ENCODE results near the gene NETO1. TPM values are rescaled to one million over a fixed set of nuclear protein-coding genes. Genes with fewer than 3 reads are reported as not detected.

The NETO1 gene
- total RNA-seq, result not detected

GRCh38 chr18:72867746-72868584, at the start of gene NETO1:
Gene NETO1, minus strand, starts transcription at chr18:72867987. Its CDS starts 696 bp downstream, at chr18:72867291.
- Histone ChIP-seq H3K4me3 (ENCODE audit: low read length in 3 of 3) (no peak within 1 kb of the TSS), H3K27me3 (ENCODE audit: control insufficient read depth in 3 of 3, insufficient read depth in 3 of 3, low read length in 3 of 3) (peaks cover 15 to 39% (median 27%) of the 10 kb centered on the region in 3 donors), H3K27ac (ENCODE audit: low read depth, low read length) (no peak within 1 kb of the TSS), H3K9ac (ENCODE audit: low read depth in 1 of 3, low read length in 3 of 3) (no peak within 1 kb of the TSS), H3K9me3 (ENCODE audit: control insufficient read depth in 3 of 3, low read length in 3 of 3) (peaks cover 0 to 3% (median 2%) of the 10 kb centered on the region in 3 donors), H3K4me1 (ENCODE audit: control insufficient read depth in 3 of 3, insufficient read depth in 3 of 3, low read length in 3 of 3) (no peaks in the 10 kb centered on the region), H3K36me3 (ENCODE audit: control insufficient read depth in 3 of 3, insufficient read depth in 3 of 3, low read length in 3 of 3) (no peaks in the 10 kb centered on the region)

- Histone ChIP-seq H3K9ac (ENCODE audit: low read depth in 1 of 3, low read length in 3 of 3) (no peak overlapping the region), H3K4me3 (ENCODE audit: low read length in 3 of 3) (no peak overlapping the region), H3K4me1 (ENCODE audit: control insufficient read depth in 3 of 3, insufficient read depth in 3 of 3, low read length in 3 of 3) (no peaks in the 10 kb centered on the region), H3K9me3 (ENCODE audit: control insufficient read depth in 3 of 3, low read length in 3 of 3) (no peaks in the 10 kb centered on the region), H3K27ac (ENCODE audit: low read depth, low read length) (no peak overlapping the region), H3K27me3 (ENCODE audit: control insufficient read depth in 3 of 3, insufficient read depth in 3 of 3, low read length in 3 of 3) (no peaks in the 10 kb centered on the region), H3K36me3 (ENCODE audit: control insufficient read depth in 3 of 3, insufficient read depth in 3 of 3, low read length in 3 of 3) (no peaks in the 10 kb centered on the region)
These were observed 42.3 kb upstream of the NETO1 start for GRCh38 chr18:72910045-72910444.

GRCh38 chr18:72908181-72908580, 40.4 kb upstream of the NETO1 start:
- H3K9ac ChIP-seq (ENCODE audit: low read depth in 1 of 3, low read length in 3 of 3), result no peak overlapping the region
- no peaks in the 10 kb centered on the region for H3K27me3 ChIP-seq (ENCODE audit: control insufficient read depth in 3 of 3, insufficient read depth in 3 of 3, low read length in 3 of 3)
- H3K4me1 ChIP-seq (ENCODE audit: control insufficient read depth in 3 of 3, insufficient read depth in 3 of 3, low read length in 3 of 3), result no peaks in the 10 kb centered on the region
- no peaks in the 10 kb centered on the region for H3K36me3 ChIP-seq (ENCODE audit: control insufficient read depth in 3 of 3, insufficient read depth in 3 of 3, low read length in 3 of 3)
- H3K4me3 ChIP-seq (ENCODE audit: low read length in 3 of 3), result no peak overlapping the region
- no peaks in the 10 kb centered on the region for H3K9me3 ChIP-seq (ENCODE audit: control insufficient read depth in 3 of 3, low read length in 3 of 3)
- H3K27ac ChIP-seq (ENCODE audit: low read depth, low read length), result no peak overlapping the region

- H3K36me3 ChIP-seq (ENCODE audit: control insufficient read depth in 3 of 3, insufficient read depth in 3 of 3, low read length in 3 of 3), result no peaks in the 10 kb centered on the region
- H3K27me3 ChIP-seq (ENCODE audit: control insufficient read depth in 3 of 3, insufficient read depth in 3 of 3, low read length in 3 of 3), result no peaks in the 10 kb centered on the region
- no peak overlapping the region for H3K27ac ChIP-seq (ENCODE audit: low read depth, low read length)
- no peaks in the 10 kb centered on the region for H3K4me1 ChIP-seq (ENCODE audit: control insufficient read depth in 3 of 3, insufficient read depth in 3 of 3, low read length in 3 of 3)
- peaks cover 0 to 2% (median 0%) of the 10 kb centered on the region in 3 donors for H3K9me3 ChIP-seq (ENCODE audit: control insufficient read depth in 3 of 3, low read length in 3 of 3)
- H3K4me3 ChIP-seq (ENCODE audit: low read length in 3 of 3), result no peak overlapping the region
- no peak overlapping the region for H3K9ac ChIP-seq (ENCODE audit: low read depth in 1 of 3, low read length in 3 of 3)
These were observed 35.2 kb upstream of the NETO1 start for GRCh38 chr18:72903033-72903432.

GRCh38 chr18:72899338-72899737, 31.6 kb upstream of the NETO1 start:
- no peak overlapping the region for H3K9ac ChIP-seq (ENCODE audit: low read depth in 1 of 3, low read length in 3 of 3)
- H3K4me3 ChIP-seq (ENCODE audit: low read length in 3 of 3), result no peak overlapping the region
- no peaks in the 10 kb centered on the region for H3K27me3 ChIP-seq (ENCODE audit: control insufficient read depth in 3 of 3, insufficient read depth in 3 of 3, low read length in 3 of 3)
- H3K36me3 ChIP-seq (ENCODE audit: control insufficient read depth in 3 of 3, insufficient read depth in 3 of 3, low read length in 3 of 3), result no peaks in the 10 kb centered on the region
- no peaks in the 10 kb centered on the region for H3K4me1 ChIP-seq (ENCODE audit: control insufficient read depth in 3 of 3, insufficient read depth in 3 of 3, low read length in 3 of 3)
- H3K9me3 ChIP-seq (ENCODE audit: control insufficient read depth in 3 of 3, low read length in 3 of 3), result peaks cover 0 to 2% (median 0%) of the 10 kb centered on the region in 3 donors
- H3K27ac ChIP-seq (ENCODE audit: low read depth, low read length), result no peak overlapping the region

GRCh38 chr18:72898870-72899269, 31.1 kb upstream of the NETO1 start:
- H3K27me3 ChIP-seq (ENCODE audit: control insufficient read depth in 3 of 3, insufficient read depth in 3 of 3, low read length in 3 of 3), result no peaks in the 10 kb centered on the region
- H3K27ac ChIP-seq (ENCODE audit: low read depth, low read length), result no peak overlapping the region
- no peak overlapping the region for H3K9ac ChIP-seq (ENCODE audit: low read depth in 1 of 3, low read length in 3 of 3)
- peaks cover 0 to 2% (median 0%) of the 10 kb centered on the region in 3 donors for H3K9me3 ChIP-seq (ENCODE audit: control insufficient read depth in 3 of 3, low read length in 3 of 3)
- no peaks in the 10 kb centered on the region for H3K36me3 ChIP-seq (ENCODE audit: control insufficient read depth in 3 of 3, insufficient read depth in 3 of 3, low read length in 3 of 3)
- H3K4me1 ChIP-seq (ENCODE audit: control insufficient read depth in 3 of 3, insufficient read depth in 3 of 3, low read length in 3 of 3), result no peaks in the 10 kb centered on the region
- no peak overlapping the region for H3K4me3 ChIP-seq (ENCODE audit: low read length in 3 of 3)

GRCh38 chr18:72895548-72895947, 27.8 kb upstream of the NETO1 start:
- Histone ChIP-seq H3K4me3 (ENCODE audit: low read length in 3 of 3) (no peak overlapping the region), H3K27ac (ENCODE audit: low read depth, low read length) (no peak overlapping the region), H3K4me1 (ENCODE audit: control insufficient read depth in 3 of 3, insufficient read depth in 3 of 3, low read length in 3 of 3) (no peaks in the 10 kb centered on the region), H3K36me3 (ENCODE audit: control insufficient read depth in 3 of 3, insufficient read depth in 3 of 3, low read length in 3 of 3) (no peaks in the 10 kb centered on the region), H3K9me3 (ENCODE audit: control insufficient read depth in 3 of 3, low read length in 3 of 3) (no peaks in the 10 kb centered on the region), H3K9ac (ENCODE audit: low read depth in 1 of 3, low read length in 3 of 3) (no peak overlapping the region), H3K27me3 (ENCODE audit: control insufficient read depth in 3 of 3, insufficient read depth in 3 of 3, low read length in 3 of 3) (no peaks in the 10 kb centered on the region)

- Histone ChIP-seq H3K27me3 (ENCODE audit: control insufficient read depth in 3 of 3, insufficient read depth in 3 of 3, low read length in 3 of 3) (no peaks in the 10 kb centered on the region), H3K27ac (ENCODE audit: low read depth, low read length) (no peak overlapping the region), H3K4me3 (ENCODE audit: low read length in 3 of 3) (no peak overlapping the region), H3K36me3 (ENCODE audit: control insufficient read depth in 3 of 3, insufficient read depth in 3 of 3, low read length in 3 of 3) (no peaks in the 10 kb centered on the region), H3K9ac (ENCODE audit: low read depth in 1 of 3, low read length in 3 of 3) (no peak overlapping the region), H3K4me1 (ENCODE audit: control insufficient read depth in 3 of 3, insufficient read depth in 3 of 3, low read length in 3 of 3) (no peaks in the 10 kb centered on the region), H3K9me3 (ENCODE audit: control insufficient read depth in 3 of 3, low read length in 3 of 3) (no peaks in the 10 kb centered on the region)
These were observed 10.8 kb upstream of the NETO1 start for GRCh38 chr18:72878561-72878960.

GRCh38 chr18:72878143-72878542, 10.4 kb upstream of the NETO1 start:
- Histone ChIP-seq H3K9me3 (ENCODE audit: control insufficient read depth in 3 of 3, low read length in 3 of 3) (no peaks in the 10 kb centered on the region), H3K4me3 (ENCODE audit: low read length in 3 of 3) (no peak overlapping the region), H3K27ac (ENCODE audit: low read depth, low read length) (no peak overlapping the region), H3K36me3 (ENCODE audit: control insufficient read depth in 3 of 3, insufficient read depth in 3 of 3, low read length in 3 of 3) (no peaks in the 10 kb centered on the region), H3K27me3 (ENCODE audit: control insufficient read depth in 3 of 3, insufficient read depth in 3 of 3, low read length in 3 of 3) (no peaks in the 10 kb centered on the region), H3K4me1 (ENCODE audit: control insufficient read depth in 3 of 3, insufficient read depth in 3 of 3, low read length in 3 of 3) (no peaks in the 10 kb centered on the region), H3K9ac (ENCODE audit: low read depth in 1 of 3, low read length in 3 of 3) (no peak overlapping the region)

- Histone ChIP-seq H3K4me1 (ENCODE audit: control insufficient read depth in 3 of 3, insufficient read depth in 3 of 3, low read length in 3 of 3) (no peaks in the 10 kb centered on the region), H3K9me3 (ENCODE audit: control insufficient read depth in 3 of 3, low read length in 3 of 3) (peaks cover 0 to 2% (median 0%) of the 10 kb centered on the region in 3 donors), H3K27ac (ENCODE audit: low read depth, low read length) (no peak overlapping the region), H3K36me3 (ENCODE audit: control insufficient read depth in 3 of 3, insufficient read depth in 3 of 3, low read length in 3 of 3) (no peaks in the 10 kb centered on the region), H3K27me3 (ENCODE audit: control insufficient read depth in 3 of 3, insufficient read depth in 3 of 3, low read length in 3 of 3) (peaks cover 15 to 32% (median 26%) of the 10 kb centered on the region in 3 donors), H3K4me3 (ENCODE audit: low read length in 3 of 3) (no peak overlapping the region), H3K9ac (ENCODE audit: low read depth in 1 of 3, low read length in 3 of 3) (no peak overlapping the region)
These were observed 3.3 kb upstream of the NETO1 start for GRCh38 chr18:72871091-72871490.
